SU-DHL-6 (cell line): Measurements from ENCODE around the gene PPP2R5D.

Experiments used
- CTCF ChIP-seq: fragments of 200-600 bp; sonication (generic); IDR thresholded peaks from one replicate; pipeline ENCODE4 v1.5.1; 2017; ENCODE audit warnings: antibody characterized with exemption, mild to moderate bottlenecking, low read length, moderate library complexity; ENCODE audit not compliant: insufficient read depth, poor library complexity, severe bottlenecking
- EZH2phosphoT487 ChIP-seq: fragments of 200-600 bp; sonication (generic), shearing (Covaris generic); conservative IDR thresholded peaks from 2 replicates; pipeline ENCODE4 v1.6.1; 2018; ENCODE audit warnings: mild to moderate bottlenecking, antibody characterized with exemption, low read length, moderate library complexity, mixed read lengths

- no peak for TF ChIP-seq CTCF
- no peak for TF ChIP-seq EZH2phosphoT487
These were observed 49.8 kb downstream of the PPP2R5D start for GRCh38 chr6:43034190-43034525.
